Measurements from ENCODE around the gene SPRED3.
"Not testable (repeated sequence)": the region's sequence is repeated elsewhere in the genome, so short reads cannot be mapped to it uniquely, and the experiment has no call there.

Gene SPRED3

GRCh38 chr19:38422438-38422837 is 33.9 kb downstream of the SPRED3 start:
- DNase-seq = no peak

- no peak for DNase-seq
These were observed 35.8 kb downstream of the SPRED3 start for GRCh38 chr19:38424272-38424671.

- DNase-seq = no peak
These were observed 36.8 kb downstream of the SPRED3 start for GRCh38 chr19:38425222-38425809.

- DNase-seq = no peak
These were observed 37.4 kb downstream of the SPRED3 start, which contains the start of gene RASGRP4 for GRCh38 chr19:38425810-38426466. Gene RASGRP4, minus strand, starts transcription at chr19:38426219. Its CDS starts 128 bp downstream, at chr19:38426091.

GRCh38 chr19:38427035-38427677 is 38.7 kb downstream of the SPRED3 start:
- DNase-seq = not testable (repeated sequence)

GRCh38 chr19:38429055-38429810 is 40.7 kb downstream of the SPRED3 start:
- no peak for DNase-seq

- DNase-seq = no peak
These were observed 41.3 kb downstream of the SPRED3 start for GRCh38 chr19:38429811-38430156.

- no peak for DNase-seq
These were observed 42.4 kb downstream of the SPRED3 start for GRCh38 chr19:38430931-38431330.

GRCh38 chr19:38433268-38433733 is 44.8 kb downstream of the SPRED3 start, which contains the start of gene RYR1:
Gene RYR1, plus strand, starts transcription at chr19:38433691. Its CDS starts 139 bp downstream, at chr19:38433830.
- no peak for DNase-seq

- DNase-seq = no peak
These were observed 46.1 kb downstream of the SPRED3 start for GRCh38 chr19:38434549-38435051.

- no peak for DNase-seq
These were observed 48.8 kb downstream of the SPRED3 start for GRCh38 chr19:38437295-38437694.

GRCh38 chr19:38437917-38438316 is 49.4 kb downstream of the SPRED3 start:
- no peak for DNase-seq

- DNase-seq = no peak
These were observed 52.1 kb downstream of the SPRED3 start for GRCh38 chr19:38440592-38440991.

- no peak for DNase-seq
These were observed 53.3 kb downstream of the SPRED3 start for GRCh38 chr19:38441657-38442348.

- no peak for DNase-seq
These were observed 54.2 kb downstream of the SPRED3 start for GRCh38 chr19:38442736-38443135.

GRCh38 chr19:38443458-38443999 is 55.0 kb downstream of the SPRED3 start:
- no peak for DNase-seq

GRCh38 chr19:38444026-38444425 is 55.5 kb downstream of the SPRED3 start:
- no peak for DNase-seq

- DNase-seq = no peak
These were observed 56.9 kb downstream of the SPRED3 start for GRCh38 chr19:38445362-38445761.

- no peak for DNase-seq
These were observed 59.7 kb downstream of the SPRED3 start for GRCh38 chr19:38448225-38448624.

All from NCI-H1436 (cell line).